H1 (cell line): ENCODE results near the gene CNST.

Experiments used
- NRF1 ChIP-seq: IDR thresholded peaks from 2 replicates; pipeline ENCODE4 v1.6.1; 2011; ENCODE audit warnings: mild to moderate bottlenecking, low read depth, low read length, improper control_type of control experiment
- POLR2A ChIP-seq, 2 experiments: IDR thresholded peaks; 1 replicate in 1 of 2; 2 replicates in 1 of 2; pipeline ENCODE4 v1.6.1; 2011; ENCODE audit warnings: low read depth in 2 of 2, low read length in 2 of 2, mild to moderate bottlenecking in 2 of 2; ENCODE audit errors: control extremely low read depth in 1 of 2
- RXRA ChIP-seq: IDR thresholded peaks from 2 replicates; pipeline ENCODE4 v1.6.1; 2011; ENCODE audit warnings: low read depth, mild to moderate bottlenecking, low read length, moderate library complexity; ENCODE audit not compliant: insufficient read depth
- USF2 ChIP-seq: IDR thresholded peaks from 2 replicates; pipeline ENCODE4 v1.6.1; 2011; ENCODE audit warnings: low read length, improper control_type of control experiment

GRCh38 chr1:246519514-246519913, 46.7 kb upstream of the CNST start:
- TF ChIP-seq POLR2A (IDR thresholded peaks at IDR 0.05; ENCODE audit: control extremely low read depth in 1 of 2, low read depth in 2 of 2, low read length in 2 of 2) = no peak
- TF ChIP-seq RXRA = no peak
- TF ChIP-seq USF2 = no peak
- no peak for TF ChIP-seq NRF1
